Jurkat, Clone E6-1 (cell line): ENCODE data around the gene GAA.

Source experiments
- DNase-seq: peaks from one replicate; pipeline ENCODE4 v3.0.0-alpha.2; 2011; ENCODE audit warnings: low read depth, low spot score
- H3K4me3 ChIP-seq: 2 replicates; pipeline ENCODE4 v1.5.1; 2011; ENCODE audit warnings: mild to moderate bottlenecking, low read length, control low read depth, moderate library complexity

Gene GAA

DNA sequence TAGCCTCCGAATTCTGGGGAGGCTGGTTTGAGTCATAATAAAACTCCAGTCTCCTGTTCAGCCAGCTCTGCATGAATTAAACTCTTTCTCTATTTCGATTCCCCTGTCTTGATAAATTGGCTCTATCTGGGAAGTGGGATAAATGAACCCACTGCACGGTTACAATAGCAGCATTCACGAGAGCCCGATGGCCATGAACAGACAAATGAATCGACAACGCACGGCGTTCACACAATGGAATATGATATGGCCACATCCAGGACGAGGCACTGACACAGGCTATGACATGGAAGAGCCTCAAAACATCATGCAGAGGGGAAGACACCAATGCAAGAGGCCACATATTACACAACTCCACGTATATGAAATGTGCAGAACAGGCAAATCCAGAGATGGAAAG is 62.8 kb downstream of the GAA start:
- DNase-seq = no peak
- no peak overlapping the region for H3K4me3 ChIP-seq

GRCh38 chr17:80166446-80166845 is 65.1 kb downstream of the GAA start:
- no peak for DNase-seq
- H3K4me3 ChIP-seq = no peak overlapping the region

- no peak overlapping the region for H3K4me3 ChIP-seq
- DNase-seq = no peak
These were observed 67.0 kb downstream of the GAA start for GRCh38 chr17:80168371-80168770.

DNA sequence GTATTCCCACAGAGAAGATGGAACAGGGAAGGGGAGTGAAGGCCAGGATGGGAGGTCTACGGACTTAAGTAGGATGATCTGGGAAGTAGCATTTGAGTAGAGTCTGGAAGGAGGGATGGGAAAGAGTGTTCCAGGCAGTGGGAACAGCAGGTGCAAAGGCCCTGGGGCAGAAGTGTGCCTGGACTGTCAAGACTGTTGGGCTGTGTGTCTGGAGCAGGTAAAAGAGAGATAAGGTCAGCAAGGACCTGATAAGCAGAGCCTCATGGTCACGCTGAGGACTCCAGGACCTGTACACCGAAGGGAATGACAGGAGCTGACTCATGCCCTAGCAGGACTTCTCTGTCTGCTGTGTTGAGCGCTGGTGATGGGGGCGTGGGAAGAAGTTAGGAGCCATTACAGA is 67.7 kb downstream of the GAA start:
- no peak overlapping the region for H3K4me3 ChIP-seq
- no peak for DNase-seq
